Erythroblast (primary cell): ENCODE data around the gene PNKP.

Experiments
- GATA1 ChIP-seq: IDR thresholded peaks from 2 replicates; pipeline ENCODE4 v1.6.1; 2011; ENCODE audit warnings: low read depth, mild to moderate bottlenecking, control low read depth, low read length, moderate library complexity
- POLR2A ChIP-seq: IDR thresholded peaks from 2 replicates; pipeline ENCODE4 v1.6.1; 2011; ENCODE audit warnings: mild to moderate bottlenecking, low read length

DNA sequence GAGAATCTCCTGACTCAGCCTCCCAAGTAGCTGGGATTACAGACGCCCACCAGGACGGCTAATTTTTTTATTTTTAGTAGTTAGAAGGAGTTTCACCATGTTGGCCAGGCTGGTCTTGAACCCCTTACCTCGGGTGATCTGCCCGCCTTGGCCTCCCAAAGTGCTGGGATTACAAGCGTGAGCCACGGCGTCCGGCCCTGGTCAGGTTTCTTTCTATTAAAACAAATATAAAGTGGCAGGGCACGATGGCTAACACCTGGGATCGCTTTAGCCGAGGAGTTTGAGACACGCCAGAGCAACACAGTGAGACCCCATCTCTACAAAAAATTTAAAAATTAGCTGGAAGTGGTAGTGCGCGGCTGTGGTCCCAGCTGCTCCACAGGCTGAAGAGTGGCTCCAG is 50.8 kb downstream of the PNKP start:
- TF ChIP-seq POLR2A (no peak), GATA1 (no peak)
